Liver (tissue), 9 donors: ENCODE data around the gene CAMK1D. TPM values are rescaled to one million over a fixed set of nuclear protein-coding genes. Genes with fewer than 3 reads are reported as not detected.
"Not testable (repeated sequence)": the region's sequence is repeated elsewhere in the genome, so short reads cannot be mapped to it uniquely, and the experiment has no call there.

Experiments
- DNase-seq: peaks from one replicate; pipeline ENCODE4 v3.0.0-alpha.2; 2017; ENCODE audit warnings: low spot score
- H3K27ac ChIP-seq, 2 donors: one replicate each; pipeline ENCODE4 v1.7.0; 2013; ENCODE audit warnings: inconsistent platforms in 2 of 2, low read length in 2 of 2, control low read depth in 1 of 2, low read depth in 1 of 2, mild to moderate bottlenecking in 1 of 2
- H3K27me3 ChIP-seq, 4 donors: one replicate each; pipeline versions ENCODE4 v1.6.1 to v1.7.0; 2013; ENCODE audit warnings: low read length in 3 of 4, inconsistent platforms in 1 of 4, mild to moderate bottlenecking in 1 of 4, moderate library complexity in 1 of 4; ENCODE audit not compliant: control insufficient read depth in 4 of 4, insufficient read depth in 4 of 4
- H3K36me3 ChIP-seq, 4 donors: one replicate each; pipeline versions ENCODE4 v1.6.1 to v1.7.0; 2013; ENCODE audit warnings: low read length in 3 of 4, mild to moderate bottlenecking in 3 of 4, low read depth in 1 of 4, moderate library complexity in 1 of 4; ENCODE audit not compliant: control insufficient read depth in 4 of 4, insufficient read depth in 3 of 4
- H3K4me1 ChIP-seq, 4 donors: one replicate each; pipeline versions ENCODE4 v1.6.1 to v1.7.0; 2013; ENCODE audit warnings: low read length in 3 of 4, mild to moderate bottlenecking in 3 of 4, moderate library complexity in 1 of 4; ENCODE audit not compliant: control insufficient read depth in 4 of 4, insufficient read depth in 4 of 4
- H3K4me3 ChIP-seq, 3 donors: one replicate each; pipeline versions ENCODE4 v1.6.1 to v1.7.0; 2013; ENCODE audit warnings: low read length in 3 of 3, control low read depth in 1 of 3, low read depth in 1 of 3, mild to moderate bottlenecking in 1 of 3
- H3K9ac ChIP-seq, 2 donors: one replicate each; pipeline ENCODE4 v1.7.0; 2013; ENCODE audit warnings: low read length in 2 of 2, mild to moderate bottlenecking in 2 of 2, moderate library complexity in 2 of 2, control low read depth in 1 of 2, low read depth in 1 of 2
- H3K9me3 ChIP-seq, 4 donors: one replicate each; pipeline versions ENCODE4 v1.6.1 to v1.7.0; 2013; ENCODE audit warnings: low read length in 3 of 4; ENCODE audit not compliant: control insufficient read depth in 4 of 4
- ATF3 ChIP-seq: IDR thresholded peaks from 2 replicates; pipeline ENCODE4 v1.6.1; 2016; ENCODE audit warnings: antibody characterized with exemption
- CTCF ChIP-seq: fragments of 150-350 bp; IDR thresholded peaks from 2 replicates; pipeline ENCODE4 v1.5.1; 2017; ENCODE audit warnings: improper control_type of control experiment, low read depth, low read length; ENCODE audit not compliant: missing input control
- EGR1 ChIP-seq, 2 donors: IDR thresholded peaks; 2 replicates each; pipeline ENCODE4 v1.6.1; 2016 to 2018; ENCODE audit warnings: antibody characterized with exemption in 2 of 2, low read depth in 2 of 2
- FOXA1 ChIP-seq: IDR thresholded peaks from 2 replicates; pipeline ENCODE4 v1.6.1; 2016; ENCODE audit warnings: antibody characterized with exemption
- FOXA2 ChIP-seq: IDR thresholded peaks from 2 replicates; pipeline ENCODE4 v1.6.1; 2016; ENCODE audit warnings: antibody characterized with exemption
- GABPA ChIP-seq, 2 donors: IDR thresholded peaks in 1 of 2; conservative IDR thresholded peaks in 1 of 2; 2 replicates each; pipeline ENCODE4 v1.6.1; 2016; ENCODE audit warnings: antibody characterized with exemption in 2 of 2, mild to moderate bottlenecking in 1 of 2, moderate library complexity in 1 of 2
- HNF4A ChIP-seq, 2 donors: conservative IDR thresholded peaks; 2 replicates each; pipeline ENCODE4 v1.6.1; 2016; ENCODE audit warnings: antibody characterized with exemption in 2 of 2, mild to moderate bottlenecking in 2 of 2
- HNF4G ChIP-seq: IDR thresholded peaks from 2 replicates; pipeline ENCODE4 v1.6.1; 2016; ENCODE audit warnings: antibody characterized with exemption
- JUND ChIP-seq, 2 donors: IDR thresholded peaks; 2 replicates each; pipeline ENCODE4 v1.6.1; 2016; ENCODE audit warnings: antibody characterized with exemption in 2 of 2
- MAX ChIP-seq: IDR thresholded peaks from 2 replicates; pipeline ENCODE4 v1.6.1; 2016; ENCODE audit warnings: antibody characterized with exemption
- NR2F2 ChIP-seq: IDR thresholded peaks from 2 replicates; pipeline ENCODE4 v1.6.1; 2016; ENCODE audit warnings: antibody characterized with exemption
- RAD21 ChIP-seq, 2 donors: IDR thresholded peaks; 2 replicates each; pipeline ENCODE4 v1.6.1; 2016; ENCODE audit warnings: antibody characterized with exemption in 2 of 2, mild to moderate bottlenecking in 2 of 2
- REST ChIP-seq: IDR thresholded peaks from 2 replicates; pipeline ENCODE4 v1.6.1; 2016; ENCODE audit warnings: antibody characterized with exemption, mild to moderate bottlenecking
- RXRA ChIP-seq, 2 donors: IDR thresholded peaks; 2 replicates each; pipeline ENCODE4 v1.6.1; 2017 to 2018; ENCODE audit warnings: antibody characterized with exemption in 2 of 2, mild to moderate bottlenecking in 1 of 2
- SP1 ChIP-seq: IDR thresholded peaks from 2 replicates; pipeline ENCODE4 v1.6.1; 2018; ENCODE audit warnings: antibody characterized with exemption, mild to moderate bottlenecking
- TAF1 ChIP-seq: conservative IDR thresholded peaks from 2 replicates; pipeline ENCODE4 v1.6.1; 2016; ENCODE audit warnings: antibody characterized with exemption, mild to moderate bottlenecking
- YY1 ChIP-seq: IDR thresholded peaks from 2 replicates; pipeline ENCODE4 v1.6.1; 2016; ENCODE audit warnings: antibody characterized with exemption, mild to moderate bottlenecking
- ZBTB33 ChIP-seq: IDR thresholded peaks from 2 replicates; pipeline ENCODE4 v1.6.1; 2016; ENCODE audit warnings: antibody characterized with exemption
- WGBS: extraction: QIAGEN DNeasy Blood & Tissue Kit; methylation state at CpG from one replicate; pipeline ENCODE4 v1.1.7; 2013; 5-methylcytosine and 5-hydroxymethylcytosine counted together
- polyA plus RNA-seq, 2 donors: library from polyadenylated mRNA; stranded (reverse) in 1 of 2; unstranded in 1 of 2; fragments of 200-250 nt in 1 of 2; fragments of >200 nt in 1 of 2; fragmentation: Nextera tagmentation in 1 of 2; extraction: Ambion mirVana in 1 of 2; gene quantifications; one replicate each; pipeline versions ENCODE4 v1.2.1 to v1.2.3, GENCODE V29; 2013 to 2015
- total RNA-seq, 2 donors: library from RNA; depleted of rRNA; stranded (reverse); fragments of >200 nt; gene quantifications; one replicate each; pipeline ENCODE4 v1.2.3, GENCODE V29; 2014
- donor health status: healthy.
- donor health status: healthy.
- donor health status: healthy.
- donor health status: healthy.
- donor health status: healthy.

CAMK1D gene
- total and polyA plus RNA-seq, 4 donors = 2.7 to 10.1 (median 4.2) TPM

- no peak for DNase-seq
- no peak overlapping the region for H3K27ac ChIP-seq
- peaks cover 0 to 4% (median under 1%) of the 10 kb centered on the region in 4 donors for H3K9me3 ChIP-seq
- no peak overlapping the region for H3K4me3 ChIP-seq
- H3K4me1 ChIP-seq = peaks cover 0 to 1% (median 0%) of the 10 kb centered on the region in 4 donors
- no peak overlapping the region for H3K9ac ChIP-seq
- H3K36me3 ChIP-seq = no peaks in the 10 kb centered on the region
- H3K27me3 ChIP-seq = no peaks in the 10 kb centered on the region
- TF ChIP-seq TAF1 (no peak), EGR1 (IDR thresholded peaks at IDR 0.05; ENCODE audit: low read depth in 2 of 2) (no peak), FOXA2 (no peak), ATF3 (no peak), RXRA (IDR thresholded peaks at IDR 0.05) (no peak), NR2F2 (no peak), CTCF (no peak), GABPA (IDR thresholded peaks at IDR 0.05 in 1 of 2, conservative IDR thresholded peaks at IDR 0.05 in 1 of 2) (no peak), ZBTB33 (no peak), RAD21 (IDR thresholded peaks at IDR 0.05) (no peak), REST (no peak), HNF4A (conservative IDR thresholded peaks at IDR 0.05) (no peak), JUND (IDR thresholded peaks at IDR 0.05) (no peak), MAX (no peak), FOXA1 (no peak), SP1 (no peak), YY1 (no peak), HNF4G (no peak)
- 81% methylated on average over 3 of the region's 3 CpGs for WGBS
These were observed 513.1 kb downstream of the CAMK1D start for GRCh38 chr10:12862459-12862858.

- WGBS = 95% methylated on average over 6 of the region's 6 CpGs
- H3K4me1 ChIP-seq = not testable (repeated sequence)
These were observed 516.2 kb downstream of the CAMK1D start for GRCh38 chr10:12865515-12865914.

More at GRCh38 chr10:12865515-12865914, 516.2 kb downstream of the CAMK1D start:
- H3K4me3 ChIP-seq, H3K9me3 ChIP-seq, H3K36me3 ChIP-seq, H3K9ac ChIP-seq, H3K27ac ChIP-seq, H3K27me3 ChIP-seq, DNase-seq: not testable (repeated sequence)
